Inferior parietal cortex (tissue), 1 donor: Measurements from ENCODE around the gene SH2D5.

Experiments
- DNase-seq: peaks from one replicate; pipeline ENCODE4 v3.0.0-alpha.2; 2016; ENCODE audit errors: extremely low spot score

The SH2D5 gene

DNA sequence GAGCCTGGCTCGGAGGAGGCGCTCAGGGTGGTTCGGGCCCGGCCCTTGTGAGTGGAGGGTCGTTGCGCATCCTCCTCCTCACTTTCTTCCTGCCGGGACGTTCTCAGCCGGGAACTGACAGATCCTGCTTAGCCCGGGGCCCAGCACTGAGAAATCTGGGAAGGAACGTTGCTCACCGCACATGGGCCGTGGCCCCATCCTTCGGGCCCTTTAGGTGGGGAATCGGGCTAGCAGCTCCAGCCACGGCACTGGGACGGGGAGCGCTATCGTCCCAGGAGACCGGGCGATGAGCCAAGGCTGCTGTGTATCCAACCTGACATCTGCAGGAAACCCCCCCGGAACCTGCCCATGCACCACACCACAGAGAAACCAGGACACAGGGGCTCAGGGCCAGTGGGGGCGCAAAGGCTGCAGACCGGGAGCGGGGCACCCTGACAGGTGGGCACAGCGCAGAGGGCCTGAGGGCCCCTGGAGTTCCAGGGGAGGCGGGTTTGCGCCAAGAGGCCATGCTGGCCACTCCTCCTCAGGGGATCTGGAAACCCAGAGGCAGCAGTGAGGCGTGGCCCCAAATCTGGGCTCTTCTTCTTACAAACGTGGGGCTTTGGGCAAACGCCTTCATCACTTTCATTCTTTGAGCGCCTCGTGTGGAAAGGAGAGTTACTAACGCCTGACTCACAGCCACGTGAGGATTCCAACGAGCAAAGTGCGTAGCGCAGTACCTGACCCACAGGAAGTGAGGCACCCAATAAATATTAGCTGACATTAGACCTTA lies at the start of gene SH2D5:
SH2D5 (minus strand) TSS at position 116 of the 772 bp plus-strand sequence. CDS start 4,659 bp downstream, outside the sequence.
- DNase-seq, result peak; percentile 82

DNA sequence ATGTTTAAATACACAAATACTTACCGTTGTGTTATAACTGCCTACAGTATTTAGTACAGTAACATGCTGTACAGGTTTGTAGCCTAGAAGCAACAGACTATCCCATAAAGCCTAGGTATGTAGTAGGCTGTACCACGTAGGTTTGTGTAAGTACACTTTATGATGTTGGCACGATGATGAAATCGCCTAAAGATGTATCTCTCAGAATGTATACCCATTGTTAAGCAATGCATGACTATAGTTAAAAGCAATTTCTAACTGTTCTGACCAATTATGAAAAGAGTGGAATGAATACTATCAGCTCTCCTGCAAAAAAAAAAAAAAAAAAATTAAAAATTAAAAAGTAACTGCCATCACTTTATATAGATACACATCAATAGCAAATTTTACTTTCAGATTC lies 43.2 kb upstream of the SH2D5 start:
- no peak for DNase-seq

DNA sequence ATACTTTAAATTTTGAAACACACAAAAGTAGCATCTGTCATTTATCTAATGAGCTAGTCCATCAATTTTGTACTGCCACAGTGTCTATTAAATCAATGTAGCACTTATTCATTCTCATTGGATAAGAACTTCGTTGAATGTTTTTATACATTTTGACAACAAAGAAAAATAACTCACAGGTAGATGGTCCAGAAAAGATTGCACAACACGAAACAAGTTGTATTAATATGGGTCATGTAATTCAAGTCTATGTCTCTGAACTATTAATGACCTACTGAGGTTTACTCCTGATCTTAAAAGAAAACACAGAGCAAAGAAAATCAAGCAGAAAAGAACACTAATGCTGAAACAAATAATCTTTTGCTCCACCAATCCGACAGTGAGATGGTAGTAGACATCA lies 39.3 kb upstream of the SH2D5 start:
- DNase-seq, result no peak

DNA sequence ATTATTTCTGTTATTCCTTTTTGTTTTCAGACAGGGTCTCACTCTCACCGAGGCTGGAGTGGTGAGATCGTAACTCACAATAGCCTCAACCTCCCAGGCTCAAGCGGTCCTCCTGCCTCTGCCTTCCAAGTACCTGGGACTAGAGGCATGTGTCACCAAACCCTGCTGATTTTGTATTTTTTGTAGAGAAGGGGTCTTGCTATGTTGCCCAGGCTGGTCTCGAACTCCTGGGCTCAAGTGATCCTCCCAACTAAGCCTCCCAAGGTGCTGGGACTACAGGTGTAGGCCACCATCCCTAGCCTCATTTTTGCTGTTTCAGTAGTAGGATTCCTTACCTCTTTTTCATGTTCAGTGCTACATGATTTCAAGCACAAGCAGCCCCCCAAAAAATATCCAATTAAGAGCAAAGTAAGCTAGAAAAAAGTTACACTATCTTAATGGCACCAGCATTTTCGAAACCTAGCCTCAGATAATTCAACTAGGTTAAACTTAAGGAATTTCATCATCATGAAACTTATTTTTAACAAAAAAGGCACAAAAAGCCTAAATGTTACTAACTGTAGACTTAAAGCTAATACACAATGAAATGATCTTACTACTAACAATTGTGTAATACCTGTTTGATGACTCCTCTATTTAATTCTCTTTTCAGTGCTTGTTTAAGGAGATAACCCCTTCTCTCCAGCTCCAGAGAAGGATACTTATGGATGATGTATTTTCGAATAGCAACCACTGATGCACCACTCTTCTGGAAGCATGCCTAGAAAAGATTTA lies 38.0 kb upstream of the SH2D5 start:
- no peak for DNase-seq

DNA sequence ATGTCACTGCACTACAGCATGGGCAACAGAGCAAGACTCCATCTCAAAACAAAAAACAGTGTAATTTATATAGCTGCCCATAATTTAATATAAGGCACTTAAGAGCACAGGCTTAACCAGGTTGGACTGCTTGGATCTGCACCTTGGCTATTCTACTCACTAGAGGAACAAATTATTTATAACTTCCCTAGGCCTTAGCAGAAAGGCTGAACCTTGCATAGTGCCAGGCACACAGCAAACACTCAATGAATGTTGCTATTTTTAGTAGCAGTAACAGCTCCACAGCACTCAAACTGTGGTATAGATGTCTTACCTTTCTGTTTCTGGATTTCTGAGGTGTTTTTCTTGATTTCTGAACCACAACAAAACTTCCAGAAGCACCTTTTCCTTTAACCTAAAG lies 34.8 kb upstream of the SH2D5 start:
- no peak for DNase-seq

DNA sequence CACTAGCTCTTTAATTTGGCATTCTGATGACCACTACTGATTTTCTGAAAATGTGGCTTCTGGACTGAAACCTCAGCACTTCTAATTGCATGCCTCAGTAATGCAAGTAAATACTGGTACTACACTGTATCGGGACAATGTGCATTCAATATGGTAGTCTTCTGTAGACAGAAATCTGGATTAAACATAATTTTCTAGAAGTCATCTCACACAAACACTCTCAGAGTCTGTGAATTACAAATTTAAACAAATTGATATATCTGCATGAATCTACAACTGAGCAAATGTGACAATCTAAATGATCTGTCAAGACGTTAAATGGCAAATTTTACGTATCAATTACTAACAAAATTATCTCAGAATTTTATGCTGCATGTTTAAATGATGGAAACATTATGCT lies 30.9 kb upstream of the SH2D5 start:
- no peak for DNase-seq

DNA sequence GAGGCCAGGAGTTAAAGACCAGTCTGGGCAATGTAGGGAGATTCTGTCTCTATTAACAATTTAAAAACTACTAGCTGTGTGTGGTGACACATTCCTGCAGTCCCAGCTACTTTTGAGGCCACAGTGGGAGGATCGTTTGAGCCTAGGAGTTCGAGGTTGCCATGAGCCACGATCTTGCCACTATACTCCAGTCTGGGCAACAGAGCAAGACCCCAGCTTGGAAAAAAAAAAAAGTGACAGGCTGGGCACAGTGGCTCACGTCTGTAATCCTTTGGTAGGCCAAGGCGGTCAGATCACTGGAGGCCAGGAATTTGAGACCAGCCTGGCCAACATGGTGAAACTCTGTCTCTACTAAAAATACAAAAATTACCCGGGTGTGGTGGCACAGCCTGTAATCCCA lies 27.8 kb upstream of the SH2D5 start:
- no peak for DNase-seq

DNA sequence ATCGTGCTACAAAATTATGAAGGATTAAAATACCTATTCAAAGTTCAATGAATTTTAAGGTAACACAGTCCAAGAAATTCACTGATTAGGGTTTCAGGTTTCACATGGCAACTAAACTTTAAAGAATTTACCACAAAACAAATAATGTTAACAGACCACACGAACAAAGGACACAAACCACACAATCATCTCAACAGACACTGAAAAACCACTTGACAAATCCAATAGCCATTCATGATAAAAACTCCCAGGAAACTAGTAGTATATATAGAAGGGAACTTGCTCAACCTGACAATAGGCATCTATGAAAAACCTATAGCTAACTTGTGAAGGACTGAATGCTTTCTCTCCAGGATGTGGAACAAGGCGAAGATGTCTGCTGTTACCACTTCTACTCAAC lies 21.1 kb upstream of the SH2D5 start:
- no peak for DNase-seq

DNA sequence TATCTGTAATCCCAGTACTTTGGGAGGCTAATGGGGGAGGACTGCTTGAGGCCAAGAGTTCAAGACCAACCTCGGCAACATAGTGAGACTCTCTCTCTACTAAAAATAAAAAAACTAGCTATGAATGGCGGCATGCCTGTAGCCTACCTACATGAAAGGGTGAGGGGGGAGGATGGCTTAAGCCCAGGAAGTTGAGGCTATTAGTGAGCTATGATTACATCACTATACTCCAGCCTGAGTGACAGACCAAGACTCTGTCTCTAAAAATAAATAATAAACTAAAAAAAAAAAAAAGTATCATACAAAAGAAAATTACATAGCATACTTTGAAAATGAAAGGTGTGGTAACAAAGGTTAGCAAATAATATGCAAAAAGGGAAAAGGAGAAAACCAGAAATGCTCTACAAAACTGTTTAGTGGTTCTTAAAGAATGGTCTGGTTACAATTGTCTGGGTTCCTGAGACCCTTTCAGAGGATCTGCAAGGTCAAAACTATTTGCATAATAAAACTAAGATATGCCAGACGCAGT lies 19.0 kb upstream of the SH2D5 start:
- DNase-seq, result no peak

DNA sequence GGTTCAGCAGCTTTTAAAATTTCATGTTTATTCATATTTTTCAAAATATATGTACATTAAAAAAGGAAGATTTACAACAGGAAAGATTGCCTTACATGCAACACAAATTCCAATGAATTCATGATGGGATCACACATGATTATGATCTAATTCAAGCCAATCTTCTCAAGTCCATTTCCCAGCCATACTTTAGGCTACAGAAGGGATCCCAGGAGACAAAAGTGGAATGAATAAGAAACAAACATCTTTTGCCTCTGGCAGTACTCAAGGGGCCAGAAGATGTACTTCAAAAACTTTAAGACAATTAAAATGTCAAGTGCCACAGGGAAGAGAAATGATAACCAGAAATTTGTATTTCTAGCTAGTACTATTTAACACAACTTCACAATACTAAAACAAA lies 10.2 kb upstream of the SH2D5 start:
- no peak for DNase-seq

DNA sequence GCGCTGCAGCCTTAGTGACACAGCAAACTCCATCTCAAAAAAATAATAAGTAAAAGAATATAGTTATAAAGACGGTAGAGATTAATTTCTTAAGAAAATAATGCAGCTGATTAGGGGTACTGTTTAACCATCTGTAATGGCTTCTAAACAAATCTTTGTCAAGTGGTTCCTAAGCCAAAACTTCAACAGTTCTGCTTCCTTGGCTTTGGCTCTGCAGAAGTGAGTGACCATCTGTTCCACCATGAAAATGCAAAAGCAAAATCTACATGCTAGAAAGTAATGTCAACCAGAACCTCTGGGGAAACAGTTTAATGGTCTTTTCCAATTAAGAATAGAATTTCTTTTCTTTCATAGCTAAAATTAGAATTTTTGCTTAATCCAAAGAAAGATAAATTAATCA lies 8.3 kb upstream of the SH2D5 start:
- DNase-seq, result no peak

DNA sequence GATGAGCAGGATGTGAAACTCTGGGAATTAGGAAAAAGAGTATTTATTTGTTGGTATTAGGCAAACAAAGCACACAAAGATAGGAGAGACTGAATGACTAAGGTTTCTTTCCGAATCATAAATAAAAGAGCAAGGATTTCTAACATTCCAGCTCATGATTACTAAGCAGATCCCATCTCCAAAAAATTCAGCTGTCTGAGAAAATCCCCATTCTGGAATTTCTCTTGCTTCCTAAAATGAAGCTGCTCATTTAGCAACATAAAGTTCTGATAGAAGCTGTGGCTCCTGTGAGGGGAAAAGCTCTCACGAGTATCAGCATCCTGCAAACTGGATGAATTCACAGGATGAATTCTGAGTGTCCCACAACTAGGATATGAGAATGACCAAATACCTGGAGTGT lies 6.7 kb upstream of the SH2D5 start:
- DNase-seq, result no peak

DNA sequence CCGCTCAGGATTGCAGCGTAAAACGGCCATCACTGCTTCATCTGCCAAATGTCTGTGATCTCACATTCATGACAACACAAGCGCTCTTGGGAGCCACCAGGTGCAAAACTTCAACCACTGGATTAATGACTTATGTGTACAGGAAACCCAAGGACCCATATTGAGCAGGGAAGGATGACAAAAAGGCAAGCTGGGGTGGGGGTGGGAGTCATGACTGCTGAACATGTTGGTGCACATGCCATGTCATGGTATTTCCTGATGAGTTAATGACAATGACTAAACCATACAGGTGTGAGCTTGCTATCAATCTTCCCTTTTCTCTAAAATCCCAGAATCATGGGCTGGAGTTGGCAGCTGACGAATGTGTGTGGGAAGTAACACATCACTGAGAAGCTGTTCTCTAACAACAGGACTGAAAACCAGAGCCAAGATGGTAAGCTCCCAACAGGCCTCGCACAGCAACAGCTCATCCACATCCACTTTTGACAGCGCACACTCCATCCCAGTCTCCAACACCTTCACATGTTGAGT lies 3.1 kb upstream of the SH2D5 start:
- DNase-seq, result peak; percentile 41

DNA sequence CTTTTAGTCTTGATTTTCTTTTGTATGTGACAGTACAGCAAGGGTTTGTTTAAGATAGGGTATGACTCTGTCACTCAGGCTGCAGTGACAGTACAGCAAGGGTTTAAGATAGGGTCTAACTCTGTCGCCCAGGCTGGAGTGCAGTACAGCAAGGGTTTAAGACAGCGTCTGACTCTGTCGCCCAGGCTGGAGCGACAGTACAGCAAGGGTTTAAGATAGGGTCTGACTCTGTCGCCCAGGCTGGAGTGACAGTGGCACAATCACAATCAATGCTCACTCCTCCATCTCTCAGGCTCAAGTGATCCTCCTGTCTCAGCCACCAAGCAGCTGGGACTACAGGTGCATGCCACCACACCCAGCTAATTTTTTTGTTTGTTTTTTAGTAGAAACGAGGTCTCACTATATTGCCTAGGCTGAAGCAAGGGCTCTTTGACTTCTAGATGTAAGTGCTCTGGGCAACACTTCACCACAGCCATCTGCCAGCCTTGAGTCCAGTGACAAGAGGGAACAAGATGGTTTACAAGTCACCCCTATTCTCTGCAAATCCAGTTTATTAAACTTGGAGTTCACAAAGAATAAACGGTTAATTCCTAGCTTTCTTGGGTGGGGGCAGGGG lies 965 bp upstream of the SH2D5 start:
- DNase-seq, result no peak

DNA sequence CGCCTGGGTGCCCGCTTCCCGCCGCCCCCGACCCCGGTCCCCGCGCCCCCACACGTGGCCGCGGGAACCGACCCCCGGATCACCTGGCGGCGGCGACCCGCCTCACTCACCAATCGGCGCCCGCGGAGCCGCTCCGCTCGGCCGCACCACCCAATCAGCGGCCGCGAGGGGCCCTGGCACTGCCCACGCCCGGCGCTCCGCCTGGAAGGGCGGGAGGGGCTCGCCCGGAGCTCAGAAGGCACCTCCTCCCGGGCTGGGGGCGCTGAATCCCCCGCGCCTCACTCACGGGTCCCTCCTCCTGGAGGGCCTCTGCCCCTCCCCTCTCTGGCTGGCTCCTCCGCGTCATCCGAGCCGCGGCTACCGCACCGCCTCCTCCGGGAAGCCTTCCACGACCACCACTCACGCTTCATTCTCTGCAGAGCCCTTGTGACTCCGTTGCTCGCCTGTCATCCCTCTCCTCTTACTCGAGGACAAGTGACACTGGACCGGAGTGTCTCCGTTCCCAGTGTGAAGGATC lies 374 bp downstream of the SH2D5 start:
- peak; percentile 44 for DNase-seq

DNA sequence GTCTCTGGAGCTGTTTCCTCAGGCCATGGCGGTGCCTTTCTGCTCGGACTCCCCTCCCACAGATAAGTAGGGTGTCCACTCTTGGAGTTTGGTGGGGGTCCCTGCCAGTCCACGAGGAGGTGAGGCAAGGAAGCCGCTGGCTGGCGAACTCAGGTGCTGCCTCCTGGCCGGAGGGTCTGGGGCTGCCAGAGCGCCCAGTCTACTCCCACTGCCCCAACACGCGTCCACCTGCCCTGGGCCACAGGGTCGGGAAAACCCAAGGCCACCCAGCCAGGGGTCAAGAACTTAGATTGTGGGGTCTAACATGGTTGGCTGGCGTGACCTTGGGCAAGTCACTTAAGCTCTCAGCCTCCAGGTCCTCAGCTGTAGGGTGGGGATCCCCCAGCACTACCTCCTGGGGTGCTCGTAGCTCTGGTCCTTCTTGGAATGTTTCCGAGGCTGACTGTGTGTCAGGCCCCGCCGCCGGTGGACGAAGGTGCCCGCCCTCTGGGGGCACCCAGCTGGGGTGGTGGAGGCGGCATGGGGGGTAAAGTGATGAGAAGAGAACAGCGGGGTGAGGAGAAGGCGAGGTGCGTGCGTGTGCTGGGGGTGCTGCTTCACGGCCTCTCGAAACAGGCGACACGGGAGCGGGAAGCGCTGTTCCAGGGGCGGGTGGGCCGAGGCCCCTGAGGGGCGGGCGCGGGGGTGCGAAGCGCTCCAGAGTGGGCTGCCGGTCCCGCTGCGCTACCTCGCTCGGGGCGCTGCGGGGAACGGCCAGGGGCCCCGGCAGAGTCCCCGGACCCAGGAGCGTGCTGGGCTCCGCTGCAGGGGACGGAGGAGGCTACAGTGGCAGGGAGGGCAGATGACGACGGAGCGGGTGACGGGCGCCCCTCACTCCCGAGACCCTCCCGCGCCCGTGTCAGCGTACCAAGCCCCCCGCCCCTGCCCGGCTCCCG lies 1.2 kb downstream of the SH2D5 start:
- DNase-seq, result no peak

DNA sequence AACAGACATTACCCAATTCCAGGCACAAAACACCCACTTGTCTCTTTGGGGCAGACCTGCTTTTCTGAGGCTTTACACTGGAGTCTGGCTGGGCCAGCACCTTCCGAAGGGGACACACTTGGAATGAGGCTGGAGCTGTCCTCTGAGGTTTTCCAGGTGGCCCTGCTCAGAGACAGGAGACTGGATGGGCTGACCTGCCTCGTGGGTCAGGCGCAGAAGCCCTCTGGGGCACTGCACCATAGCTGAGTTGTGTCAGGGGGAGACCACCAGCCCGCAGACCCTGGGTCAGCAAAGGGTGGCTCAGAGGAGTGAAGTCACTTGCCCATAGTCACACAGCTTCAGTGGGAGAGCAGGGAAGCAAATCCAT lies 1.8 kb downstream of the SH2D5 start:
- no peak for DNase-seq

DNA sequence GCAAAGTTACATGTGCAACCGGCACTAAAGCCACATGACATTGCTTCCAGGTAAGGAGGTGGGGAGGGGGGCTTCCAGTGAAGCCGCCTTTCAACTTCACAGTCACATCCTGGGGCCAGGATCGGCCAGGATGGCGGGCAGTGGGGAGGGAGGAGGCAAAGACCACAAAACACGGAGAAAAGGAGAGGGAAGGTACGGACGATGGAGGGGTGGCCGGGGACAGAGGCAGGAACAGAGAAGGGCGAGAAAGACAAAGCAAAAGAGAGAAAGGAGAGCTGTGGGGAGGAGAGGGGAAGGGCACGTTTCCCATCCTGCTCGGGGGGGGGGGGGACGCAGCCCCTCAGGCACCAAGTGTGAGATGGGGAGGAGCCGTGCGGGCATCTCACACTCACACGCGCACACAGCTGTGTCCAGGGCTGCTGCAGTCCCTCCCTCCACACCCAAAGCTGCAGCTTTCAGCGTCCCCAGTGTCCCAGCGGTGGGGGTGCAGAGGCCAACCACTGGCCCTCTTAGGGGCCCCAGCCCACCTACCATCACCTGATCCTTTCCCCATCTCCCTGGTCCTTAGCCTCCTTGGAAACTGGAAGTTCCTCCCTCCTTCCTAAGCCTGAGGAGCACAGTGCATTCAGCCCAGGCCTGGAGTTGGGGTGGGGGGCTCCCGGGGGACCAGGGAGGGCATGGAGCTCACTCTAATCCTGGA lies 2.4 kb downstream of the SH2D5 start:
- DNase-seq, result no peak

DNA sequence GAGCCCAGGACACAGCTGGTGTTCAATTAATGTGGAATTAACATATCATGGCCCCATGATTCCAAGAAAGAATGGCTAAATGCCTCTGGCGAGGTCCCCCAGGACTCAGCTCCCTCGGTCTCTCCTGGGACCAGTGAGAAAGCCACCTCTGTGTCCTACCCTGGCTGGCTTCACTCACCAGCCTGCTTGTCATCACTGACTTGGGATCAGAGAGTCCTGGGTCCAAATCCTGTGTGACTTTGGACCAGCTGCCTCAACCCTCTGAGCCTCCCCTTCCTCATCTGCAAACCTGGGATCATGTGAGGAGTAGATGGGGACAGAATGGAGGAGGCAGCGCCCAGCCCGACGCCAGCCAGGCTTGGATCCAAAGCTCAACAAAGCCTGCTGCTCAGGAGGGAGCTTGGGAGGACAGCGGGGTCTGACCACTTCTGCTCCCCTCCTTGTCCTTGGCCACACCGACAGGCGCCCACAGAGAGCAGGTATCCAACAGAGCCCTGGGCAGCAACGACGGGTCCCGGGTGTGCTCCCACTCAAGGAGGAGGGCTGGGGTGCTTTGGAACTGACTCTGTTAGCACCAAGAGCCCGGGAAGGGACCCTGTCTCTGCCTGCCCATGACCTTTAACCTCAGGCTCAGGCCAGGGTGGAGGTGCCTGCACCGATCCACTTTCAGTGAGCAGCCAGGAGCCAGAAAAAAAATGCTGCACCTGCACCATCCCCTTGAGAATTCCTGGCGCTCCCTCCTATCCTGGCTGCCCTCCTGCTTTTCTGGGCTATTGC lies 3.2 kb downstream of the SH2D5 start:
- no peak for DNase-seq
